ENCODE measurements around the gene ITIH3. TPM values are rescaled to one million over a fixed set of nuclear protein-coding genes. Genes with fewer than 3 reads are reported as not detected.
A peak's percentile ranks its signal among the peaks of the same experiment; 100 is the strongest.

The ITIH3 gene
- total RNA-seq, 2 experiments from 2014 or later, result not detected

DNA sequence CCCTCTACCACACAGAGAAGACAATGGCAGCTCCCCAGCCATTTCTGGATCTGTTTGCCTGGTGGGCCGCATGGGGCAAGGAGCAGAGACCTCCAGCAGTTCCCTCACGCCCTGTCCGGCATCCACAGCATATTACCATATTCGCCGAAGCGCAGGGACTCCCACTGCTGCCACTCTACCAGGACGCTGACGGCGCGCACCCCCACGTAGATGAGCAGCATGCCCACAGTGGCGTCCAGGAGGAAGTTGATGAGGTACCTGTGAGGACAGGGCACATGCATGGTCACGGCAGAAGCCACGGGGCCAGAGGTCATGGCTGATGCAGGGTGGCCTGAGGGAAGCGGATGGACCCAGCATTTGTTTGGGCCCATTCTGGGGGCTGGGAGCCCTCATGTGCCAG lies 55.1 kb downstream of the ITIH3 start:
- ATAC-seq (ENCODE audit: poor library complexity) (no peak), DNase-seq (no peak)
- intact Hi-C loops (cut with DNase I, micrococcal nuclease), result loop anchor here (5.0 kb wide), 2 partner anchors 138 to 348 kb away; no protein-coding TSS in a partner anchor
- H3K9me3 Mint-ChIP-seq, result no peaks in the 10 kb centered on the region
- H3K27me3 Mint-ChIP-seq, result no peaks in the 10 kb centered on the region
- H3K36me3 Mint-ChIP-seq (ENCODE audit: low read depth), result peaks cover 63% of the 10 kb centered on the region
- ChIA-PET CTCF (no interaction called here), POLR2A (no interaction called here)
- Histone ChIP-seq H3K36me3 (ENCODE audit: insufficient read depth, low read length) (peaks cover 64% of the 10 kb centered on the region), H3K27ac (ENCODE audit: low read depth in 1 of 2, low read length in 2 of 2) (no peak overlapping the region), H3K4me3 (ENCODE audit: low read length) (no peak overlapping the region), H3K4me1 (ENCODE audit: insufficient read depth, low read length) (no peaks in the 10 kb centered on the region), H3K9me3 (ENCODE audit: control insufficient read depth in 1 of 2, insufficient read depth in 1 of 2, low read length in 2 of 2) (no peaks in the 10 kb centered on the region), H3K27me3 (ENCODE audit: control insufficient read depth in 1 of 2, insufficient read depth in 2 of 2, low read length in 2 of 2) (no peaks in the 10 kb centered on the region)
- H3K4me3 Mint-ChIP-seq, result no peak overlapping the region
- peaks cover 6% of the 10 kb centered on the region for H3K4me1 Mint-ChIP-seq (ENCODE audit: low read depth)
- no peak overlapping the region for H3K27ac Mint-ChIP-seq
- TF ChIP-seq, protein P1, sequence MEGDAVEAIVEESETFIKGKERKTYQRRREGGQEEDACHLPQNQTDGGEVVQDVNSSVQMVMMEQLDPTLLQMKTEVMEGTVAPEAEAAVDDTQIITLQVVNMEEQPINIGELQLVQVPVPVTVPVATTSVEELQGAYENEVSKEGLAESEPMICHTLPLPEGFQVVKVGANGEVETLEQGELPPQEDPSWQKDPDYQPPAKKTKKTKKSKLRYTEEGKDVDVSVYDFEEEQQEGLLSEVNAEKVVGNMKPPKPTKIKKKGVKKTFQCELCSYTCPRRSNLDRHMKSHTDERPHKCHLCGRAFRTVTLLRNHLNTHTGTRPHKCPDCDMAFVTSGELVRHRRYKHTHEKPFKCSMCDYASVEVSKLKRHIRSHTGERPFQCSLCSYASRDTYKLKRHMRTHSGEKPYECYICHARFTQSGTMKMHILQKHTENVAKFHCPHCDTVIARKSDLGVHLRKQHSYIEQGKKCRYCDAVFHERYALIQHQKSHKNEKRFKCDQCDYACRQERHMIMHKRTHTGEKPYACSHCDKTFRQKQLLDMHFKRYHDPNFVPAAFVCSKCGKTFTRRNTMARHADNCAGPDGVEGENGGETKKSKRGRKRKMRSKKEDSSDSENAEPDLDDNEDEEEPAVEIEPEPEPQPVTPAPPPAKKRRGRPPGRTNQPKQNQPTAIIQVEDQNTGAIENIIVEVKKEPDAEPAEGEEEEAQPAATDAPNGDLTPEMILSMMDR (IDR thresholded peaks at IDR 0.05), result no peak

DNA sequence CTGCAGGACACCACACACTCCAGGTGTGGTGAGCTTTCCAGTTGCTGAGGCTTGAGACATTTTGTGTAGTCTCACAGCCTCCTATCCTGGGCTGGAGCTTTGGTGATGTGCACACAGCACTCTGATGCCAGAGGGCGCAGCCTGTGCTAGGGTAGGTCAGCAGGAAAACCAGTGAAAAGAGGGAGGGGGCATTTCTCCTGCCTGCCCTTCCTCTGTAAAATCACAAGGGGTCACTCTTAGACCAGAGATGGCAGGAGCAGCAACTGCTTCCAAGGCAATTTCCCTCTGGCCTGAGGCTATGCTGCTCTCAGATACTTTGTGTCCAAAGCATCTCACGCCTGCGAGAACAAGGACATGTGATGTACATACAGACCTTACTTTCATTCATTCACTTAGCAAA lies 56.8 kb downstream of the ITIH3 start:
- Histone ChIP-seq H3K4me1 (ENCODE audit: insufficient read depth, low read length) (no peaks in the 10 kb centered on the region), H3K4me3 (ENCODE audit: low read length) (no peak overlapping the region), H3K27me3 (ENCODE audit: control insufficient read depth in 1 of 2, insufficient read depth in 2 of 2, low read length in 2 of 2) (no peaks in the 10 kb centered on the region), H3K36me3 (ENCODE audit: insufficient read depth, low read length) (peaks cover 71% of the 10 kb centered on the region), H3K27ac (ENCODE audit: low read depth in 1 of 2, low read length in 2 of 2) (no peak overlapping the region), H3K9me3 (ENCODE audit: control insufficient read depth in 1 of 2, insufficient read depth in 1 of 2, low read length in 2 of 2) (no peaks in the 10 kb centered on the region)
- ATAC-seq (ENCODE audit: poor library complexity) (peak; percentile 69), DNase-seq (peak in 5 of 14 experiments; percentile 12 to 62 (median 34))
- Mint-ChIP-seq H3K4me3 (no peak overlapping the region), H3K27ac (no peak overlapping the region), H3K27me3 (no peaks in the 10 kb centered on the region), H3K9me3 (no peaks in the 10 kb centered on the region), H3K36me3 (ENCODE audit: low read depth) (peaks cover 56% of the 10 kb centered on the region), H3K4me1 (ENCODE audit: low read depth) (no peaks in the 10 kb centered on the region)
- TF ChIP-seq, protein P1 (IDR thresholded peaks at IDR 0.05), result peak; percentile 55
- intact Hi-C loops (cut with DNase I, micrococcal nuclease), result loop anchor here (5.0 kb wide), 2 partner anchors 136 to 346 kb away; no protein-coding TSS in a partner anchor
- POLR2A ChIA-PET, result no interaction called here
- CTCF ChIA-PET, result interaction anchor here (1.2 kb wide), 1 partner anchor 74 kb away, joined by 3 read pairs; no protein-coding TSS in a partner anchor

DNA sequence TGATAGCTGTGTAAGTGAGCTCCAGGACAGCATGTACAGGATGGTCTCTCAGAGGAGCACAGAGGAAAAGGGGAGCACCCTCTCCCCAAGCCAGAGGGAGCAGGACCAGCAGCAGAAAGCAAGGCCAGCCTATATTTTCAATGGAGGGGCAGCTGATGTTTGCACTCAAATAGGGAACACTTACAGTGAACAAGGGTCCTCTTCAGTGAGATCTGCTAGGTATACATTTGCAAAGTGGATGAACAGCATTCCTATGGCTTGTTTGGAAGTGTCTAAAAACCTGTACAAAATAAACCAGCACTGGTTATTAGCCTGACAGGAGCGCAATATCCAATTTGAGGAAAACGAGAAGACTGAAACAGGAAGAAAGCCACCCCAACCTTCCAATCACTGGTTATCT lies 57.8 kb downstream of the ITIH3 start:
- intact Hi-C loops (cut with DNase I, micrococcal nuclease), result loop anchor here (2.0 to 5.0 kb wide), 3 partner anchors 135 to 345 kb away; no protein-coding TSS in a partner anchor
- H3K27ac ChIP-seq (ENCODE audit: low read depth in 1 of 2, low read length in 2 of 2), result no peak overlapping the region
- H3K27me3 Mint-ChIP-seq, result no peaks in the 10 kb centered on the region
- ChIA-PET POLR2A (no interaction called here), CTCF (no interaction called here)
- no peaks in the 10 kb centered on the region for H3K9me3 Mint-ChIP-seq
- H3K36me3 Mint-ChIP-seq (ENCODE audit: low read depth), result peaks cover 53% of the 10 kb centered on the region
- no peaks in the 10 kb centered on the region for H3K4me1 Mint-ChIP-seq (ENCODE audit: low read depth)
- H3K27me3 ChIP-seq (ENCODE audit: control insufficient read depth in 1 of 2, insufficient read depth in 2 of 2, low read length in 2 of 2), result no peaks in the 10 kb centered on the region
- no peaks in the 10 kb centered on the region for H3K4me1 ChIP-seq (ENCODE audit: insufficient read depth, low read length)
- H3K9me3 ChIP-seq (ENCODE audit: control insufficient read depth in 1 of 2, insufficient read depth in 1 of 2, low read length in 2 of 2), result no peaks in the 10 kb centered on the region
- no peak overlapping the region for H3K4me3 ChIP-seq (ENCODE audit: low read length)
- DNase-seq, result no peak
- no peak overlapping the region for H3K27ac Mint-ChIP-seq
- no peak overlapping the region for H3K4me3 Mint-ChIP-seq
- no peak for ATAC-seq (ENCODE audit: poor library complexity)
- TF ChIP-seq, protein P1 (IDR thresholded peaks at IDR 0.05), result no peak
- peaks cover 68% of the 10 kb centered on the region for H3K36me3 ChIP-seq (ENCODE audit: insufficient read depth, low read length)
